Dendritic cell treated with granulocyte-macrophage colony-stimulating factor and Interleukin-4, amounts not matched to agents 40 ng/mL and 50 ng/mL, for 4 days (primary cell): ENCODE results near the gene COL23A1.

ENCODE experiments used
- H3K27ac Mint-ChIP-seq: one replicate; pipeline ENCODE4 v1.8.0; 2022; ENCODE audit warnings: mild to moderate bottlenecking, mixed read lengths
- H3K27me3 Mint-ChIP-seq: one replicate; pipeline ENCODE4 v1.8.0; 2022; ENCODE audit warnings: mild to moderate bottlenecking, mixed read lengths
- H3K36me3 Mint-ChIP-seq: one replicate; pipeline ENCODE4 v1.8.0; 2022; ENCODE audit warnings: low read depth, mixed read lengths
- H3K4me1 Mint-ChIP-seq: one replicate; pipeline ENCODE4 v1.8.0; 2022; ENCODE audit warnings: low read depth, mixed read lengths
- H3K4me3 Mint-ChIP-seq: one replicate; pipeline ENCODE4 v1.8.0; 2022; ENCODE audit warnings: mild to moderate bottlenecking, moderate library complexity, mixed read lengths
- H3K9me3 Mint-ChIP-seq: one replicate; pipeline ENCODE4 v1.8.0; 2022; ENCODE audit warnings: mixed read lengths
- intact Hi-C: fragments of 100-400 bp; cut with micrococcal nuclease; formaldehyde crosslinking; loops from one replicate; pipeline ENCODE4 v1.15.0; 2022

The COL23A1 gene

GRCh38 chr5:178209334-178210072 is 380.7 kb downstream of the COL23A1 start:
- Mint-ChIP-seq H3K27ac (peak overlapping the region; percentile 58), H3K4me1 (peaks cover 41% of the 10 kb centered on the region), H3K27me3 (no peaks in the 10 kb centered on the region), H3K4me3 (no peak overlapping the region), H3K36me3 (peaks cover 95% of the 10 kb centered on the region), H3K9me3 (no peaks in the 10 kb centered on the region)
- intact Hi-C loops: no loop called here

- Mint-ChIP-seq H3K36me3 (peaks cover 92% of the 10 kb centered on the region), H3K27ac (no peak overlapping the region), H3K4me3 (no peak overlapping the region), H3K9me3 (no peaks in the 10 kb centered on the region), H3K4me1 (peaks cover 41% of the 10 kb centered on the region), H3K27me3 (no peaks in the 10 kb centered on the region)
- intact Hi-C loops: no loop called here
Observed at GRCh38 chr5:178208540-178209227, 381.5 kb downstream of the COL23A1 start.

- peaks cover 41% of the 10 kb centered on the region for H3K4me1 Mint-ChIP-seq
- intact Hi-C loops: no loop called here
- H3K4me3 Mint-ChIP-seq: no peak overlapping the region
- no peaks in the 10 kb centered on the region for H3K9me3 Mint-ChIP-seq
- H3K27ac Mint-ChIP-seq: no peak overlapping the region
- no peaks in the 10 kb centered on the region for H3K27me3 Mint-ChIP-seq
- peaks cover 84% of the 10 kb centered on the region for H3K36me3 Mint-ChIP-seq
Observed at GRCh38 chr5:178207917-178208280, 382.3 kb downstream of the COL23A1 start.

DNA sequence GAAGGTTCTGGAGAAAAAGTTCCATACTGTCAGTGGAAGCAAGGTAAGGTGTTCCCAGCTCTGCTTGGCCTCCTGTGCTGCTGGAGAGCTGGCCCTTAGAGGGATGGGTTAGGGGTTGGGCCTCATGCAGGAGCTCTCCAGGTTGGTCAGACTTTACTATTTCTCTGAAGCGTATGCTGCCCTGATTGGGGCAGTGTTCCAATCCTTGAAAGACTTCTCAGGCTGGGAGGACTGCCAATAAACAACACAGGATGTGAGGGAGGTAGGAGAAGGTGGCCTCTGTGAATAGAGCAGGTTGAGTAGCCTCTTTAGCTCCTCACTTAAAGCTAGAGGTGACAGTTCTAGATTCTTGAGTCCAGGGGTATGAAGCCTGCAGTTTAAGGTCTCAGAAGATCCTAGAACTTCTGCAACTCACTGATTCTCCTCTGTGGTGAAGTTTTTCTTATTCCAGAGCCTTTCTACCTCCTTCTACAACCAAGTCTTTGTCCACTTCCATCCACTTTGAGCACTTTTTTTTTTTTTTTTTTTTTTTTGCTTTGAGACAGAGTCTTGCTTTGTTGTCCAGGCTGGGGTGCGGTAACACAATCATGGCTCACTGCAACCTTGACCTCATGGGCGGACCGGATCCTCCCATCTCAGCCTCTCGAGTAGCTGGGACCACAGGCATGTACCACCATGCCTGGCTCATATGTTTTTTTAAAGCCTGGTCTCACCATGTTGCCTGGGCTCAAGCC is 382.8 kb downstream of the COL23A1 start:
- peaks cover 78% of the 10 kb centered on the region for H3K36me3 Mint-ChIP-seq
- H3K4me1 Mint-ChIP-seq: peaks cover 41% of the 10 kb centered on the region
- no peak overlapping the region for H3K4me3 Mint-ChIP-seq

DNA sequence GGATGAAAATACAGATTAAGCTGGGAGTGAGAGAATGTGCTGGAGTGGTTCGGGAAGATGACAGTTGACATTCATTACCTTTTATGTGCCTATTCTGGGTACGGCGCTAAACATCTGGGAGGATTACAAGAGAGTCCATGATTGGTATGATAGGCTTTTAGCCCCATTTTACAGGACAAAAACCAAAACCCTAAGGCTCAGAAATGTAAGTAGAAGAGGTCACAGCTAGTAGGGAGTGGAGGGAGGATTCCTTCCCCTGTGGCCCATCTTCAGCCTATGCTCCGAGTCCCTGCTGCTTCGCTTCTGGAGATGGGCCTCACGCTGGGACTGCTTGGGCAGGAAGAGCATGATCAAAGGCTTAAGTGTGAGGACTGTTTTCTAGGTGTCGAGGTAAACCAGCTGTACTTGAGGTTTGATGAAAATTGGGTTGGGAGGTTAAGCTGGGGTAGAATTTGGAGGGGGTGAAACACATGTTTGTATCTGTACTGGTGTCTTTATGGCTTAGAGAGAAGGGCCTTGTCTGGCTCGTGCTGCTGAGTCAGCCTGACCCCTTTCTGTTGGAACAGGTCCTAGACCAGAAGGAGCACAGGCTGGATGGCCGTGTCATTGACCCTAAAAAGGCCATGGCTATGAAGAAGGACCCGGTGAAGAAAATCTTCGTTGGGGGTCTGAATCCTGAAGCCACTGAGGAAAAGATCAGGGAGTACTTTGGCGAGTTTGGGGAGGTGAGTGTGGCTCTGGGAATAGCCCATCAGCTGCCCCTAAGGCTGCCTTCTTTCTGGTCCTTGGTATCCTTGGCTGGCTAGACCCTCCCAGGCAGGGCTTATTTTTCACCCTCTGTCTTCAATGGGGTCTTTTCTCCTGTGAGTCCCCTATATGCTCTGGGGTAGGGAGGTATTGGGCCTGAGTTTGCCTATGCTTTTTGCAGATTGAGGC is 383.8 kb downstream of the COL23A1 start:
- H3K27ac Mint-ChIP-seq: peak overlapping the region; percentile 54
- peaks cover 69% of the 10 kb centered on the region for H3K36me3 Mint-ChIP-seq
- H3K4me3 Mint-ChIP-seq: peak overlapping the region; percentile 96
- H3K9me3 Mint-ChIP-seq: no peaks in the 10 kb centered on the region
- H3K4me1 Mint-ChIP-seq: peaks cover 49% of the 10 kb centered on the region
- H3K27me3 Mint-ChIP-seq: no peaks in the 10 kb centered on the region
- intact Hi-C loops: no loop called here

More for the DNA sequence above, 382.8 kb downstream of the COL23A1 start:
- no peaks in the 10 kb centered on the region for H3K27me3 Mint-ChIP-seq
- intact Hi-C loops: no loop called here
- no peaks in the 10 kb centered on the region for H3K9me3 Mint-ChIP-seq
- no peak overlapping the region for H3K27ac Mint-ChIP-seq

DNA sequence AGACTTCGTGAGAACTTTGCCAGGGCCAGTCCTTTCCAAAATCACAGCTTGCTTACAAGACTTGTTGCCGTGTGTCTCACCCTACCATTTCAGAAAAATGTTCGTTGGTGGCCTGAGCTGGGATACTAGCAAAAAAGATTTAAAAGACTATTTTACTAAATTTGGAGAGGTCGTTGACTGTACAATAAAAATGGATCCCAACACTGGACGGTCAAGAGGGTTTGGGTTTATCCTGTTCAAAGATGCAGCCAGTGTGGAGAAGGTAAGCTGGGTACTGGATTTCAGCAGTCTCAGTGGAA is 384.5 kb downstream of the COL23A1 start:
- H3K9me3 Mint-ChIP-seq: no peaks in the 10 kb centered on the region
- no peaks in the 10 kb centered on the region for H3K27me3 Mint-ChIP-seq
- peak overlapping the region; percentile 54 for H3K27ac Mint-ChIP-seq
- H3K4me1 Mint-ChIP-seq: peaks cover 49% of the 10 kb centered on the region
- peak overlapping the region; percentile 96 for H3K4me3 Mint-ChIP-seq
- peaks cover 62% of the 10 kb centered on the region for H3K36me3 Mint-ChIP-seq
- intact Hi-C loops: loop anchor here (2.0 kb wide), 1 partner anchor 51 kb away; no protein-coding TSS in a partner anchor

GRCh38 chr5:178204935-178205748 is 385.1 kb downstream of the COL23A1 start:
- H3K36me3 Mint-ChIP-seq: peaks cover 56% of the 10 kb centered on the region
- H3K27ac Mint-ChIP-seq: peak overlapping the region; percentile 97
- intact Hi-C loops: loop anchor here (2.0 kb wide), 1 partner anchor 50 kb away; no protein-coding TSS in a partner anchor
- no peaks in the 10 kb centered on the region for H3K9me3 Mint-ChIP-seq
- peaks cover 49% of the 10 kb centered on the region for H3K4me1 Mint-ChIP-seq
- peak overlapping the region; percentile 96 for H3K4me3 Mint-ChIP-seq
- H3K27me3 Mint-ChIP-seq: no peaks in the 10 kb centered on the region

DNA sequence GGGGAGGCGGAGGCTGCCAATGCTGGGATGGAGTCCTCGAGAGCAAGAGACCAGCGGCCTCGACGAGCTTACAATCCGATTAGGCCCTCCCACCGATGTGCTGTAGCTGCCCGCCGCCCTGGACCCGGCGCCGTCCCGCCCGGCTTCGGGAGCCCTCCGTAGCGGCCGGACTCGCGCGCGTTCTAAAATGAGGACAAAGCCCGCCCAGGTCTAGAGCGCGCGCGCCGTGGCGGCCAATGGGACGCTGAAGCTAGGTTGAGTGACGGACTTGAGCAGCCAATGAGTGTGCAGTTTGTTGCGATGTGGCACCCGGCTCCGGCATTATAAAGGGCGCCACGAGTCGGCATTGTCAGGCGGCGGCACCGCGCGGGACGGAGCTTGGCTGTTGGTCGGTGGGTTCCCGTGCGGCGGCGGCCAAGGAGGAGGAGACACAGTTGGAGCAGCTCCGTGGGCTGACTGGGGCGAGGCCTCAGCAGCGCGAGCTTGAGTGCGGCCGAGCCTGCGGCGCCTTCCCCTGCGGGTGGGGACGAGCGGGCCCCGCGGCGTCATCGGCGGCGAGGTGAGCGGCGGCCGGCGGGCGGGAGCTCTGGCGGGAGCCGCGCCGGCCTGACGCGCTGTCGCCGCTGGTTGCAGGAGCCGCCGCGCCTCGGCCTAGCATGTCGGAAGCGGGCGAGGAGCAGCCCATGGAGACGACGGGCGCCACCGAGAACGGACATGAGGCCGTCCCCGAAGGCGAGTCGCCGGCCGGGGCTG is 385.8 kb downstream of the COL23A1 start, which contains the start of gene HNRNPAB:
Gene HNRNPAB, plus strand, starts transcription at position 352 of the 753 bp plus-strand sequence. Its CDS starts 305 bp downstream, at position 657.
- peak within 1 kb of the TSS; percentile 97 for H3K27ac Mint-ChIP-seq
- no peaks in the 10 kb centered on the region for H3K27me3 Mint-ChIP-seq
- H3K4me1 Mint-ChIP-seq: peaks cover 44% of the 10 kb centered on the region
- no peaks in the 10 kb centered on the region for H3K9me3 Mint-ChIP-seq
- peak within 1 kb of the TSS; percentile 96 for H3K4me3 Mint-ChIP-seq
- peaks cover 48% of the 10 kb centered on the region for H3K36me3 Mint-ChIP-seq
- intact Hi-C loops: loop anchor here (2.0 kb wide), 1 partner anchor 50 kb away; no protein-coding TSS in a partner anchor

- H3K4me3 Mint-ChIP-seq: peak overlapping the region; percentile 96
- H3K9me3 Mint-ChIP-seq: no peaks in the 10 kb centered on the region
- no peaks in the 10 kb centered on the region for H3K27me3 Mint-ChIP-seq
- intact Hi-C loops: loop anchor here (2.0 kb wide), 1 partner anchor 49 kb away; no protein-coding TSS in a partner anchor
- H3K27ac Mint-ChIP-seq: peak overlapping the region; percentile 97
- H3K4me1 Mint-ChIP-seq: peaks cover 42% of the 10 kb centered on the region
- H3K36me3 Mint-ChIP-seq: peaks cover 42% of the 10 kb centered on the region
Observed at GRCh38 chr5:178203670-178204181, 386.5 kb downstream of the COL23A1 start.

DNA sequence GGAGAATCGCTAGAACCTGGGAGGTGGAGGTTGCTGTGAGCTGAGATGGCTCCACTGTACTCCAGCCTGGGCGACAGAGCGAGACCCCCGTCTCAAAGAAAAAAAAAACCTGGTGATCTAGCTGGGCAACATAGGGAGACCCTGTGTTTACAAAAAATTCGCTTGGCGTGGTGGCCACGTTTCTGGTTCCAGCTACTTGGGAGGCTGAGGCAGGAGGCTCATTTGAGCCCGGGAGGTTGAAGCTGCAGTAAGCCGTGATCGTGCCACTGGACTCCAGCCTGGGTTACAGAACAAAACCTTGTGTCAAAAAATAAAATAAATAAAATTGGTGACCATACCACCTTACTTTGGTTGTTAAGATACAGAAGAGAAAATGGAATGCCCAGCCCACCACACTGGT is 387.7 kb downstream of the COL23A1 start:
- Mint-ChIP-seq H3K27ac (no peak overlapping the region), H3K27me3 (peaks cover 2% of the 10 kb centered on the region), H3K36me3 (peaks cover 30% of the 10 kb centered on the region), H3K9me3 (no peaks in the 10 kb centered on the region), H3K4me1 (peaks cover 34% of the 10 kb centered on the region), H3K4me3 (no peak overlapping the region)
- intact Hi-C loops: no loop called here

DNA sequence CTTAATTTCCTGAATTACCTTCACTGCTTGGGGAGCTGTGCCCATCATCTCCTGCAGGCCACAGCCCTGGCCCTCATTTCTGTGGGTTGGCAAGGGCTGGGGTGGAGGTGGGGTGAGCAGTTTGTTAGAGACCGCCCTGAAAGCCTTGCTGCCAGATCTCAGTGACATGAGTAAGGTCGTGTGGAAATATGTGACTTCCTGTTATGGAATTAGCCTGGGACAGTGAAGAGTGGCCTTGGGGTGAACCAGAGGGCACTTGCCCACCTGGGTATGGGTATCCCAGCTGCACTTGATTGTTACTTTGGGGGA is 388.3 kb downstream of the COL23A1 start:
- H3K27ac Mint-ChIP-seq: no peak overlapping the region
- intact Hi-C loops: no loop called here
- no peaks in the 10 kb centered on the region for H3K9me3 Mint-ChIP-seq
- peaks cover 28% of the 10 kb centered on the region for H3K4me1 Mint-ChIP-seq
- H3K27me3 Mint-ChIP-seq: peaks cover 2% of the 10 kb centered on the region
- H3K36me3 Mint-ChIP-seq: peaks cover 24% of the 10 kb centered on the region
- H3K4me3 Mint-ChIP-seq: no peak overlapping the region
